IMR-90 (cell line): ENCODE results near the gene FUT2.

ENCODE experiments used
- FOS ChIP-seq: fragments of 150-350 bp; IDR thresholded peaks from 2 replicates; pipeline ENCODE4 v1.6.1; 2016; ENCODE audit warnings: low read depth, low read length
- POLR2A ChIP-seq: IDR thresholded peaks from 2 replicates; pipeline ENCODE4 v1.6.1; 2012; ENCODE audit warnings: mild to moderate bottlenecking, low read depth, low read length
- TF ChIP-seq, protein P1 (sequence below): conservative IDR thresholded peaks from 2 replicates; pipeline ENCODE4 v1.5.1; 2012; ENCODE audit warnings: mild to moderate bottlenecking, low read depth, low read length, improper control_type of control experiment

DNA sequence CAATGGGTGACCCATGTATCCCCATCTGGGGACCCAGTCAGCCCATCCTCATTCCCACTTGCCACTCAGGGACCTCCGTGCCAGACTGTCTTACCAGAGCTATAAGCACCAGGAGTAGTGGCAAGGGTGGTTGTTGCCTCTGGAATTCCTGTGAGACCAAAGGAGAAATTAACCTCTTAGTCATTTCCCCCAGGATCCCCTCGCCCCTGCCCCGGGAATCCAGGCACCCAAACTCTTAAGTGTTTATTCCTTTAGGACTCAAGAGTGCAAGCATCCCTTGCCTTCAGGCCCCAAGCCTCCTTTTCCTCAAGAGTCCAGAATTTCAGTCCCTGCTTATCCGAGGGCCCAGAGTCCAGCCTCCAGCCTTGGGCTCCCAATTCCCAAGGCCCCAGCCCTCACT is 32.1 kb upstream of the FUT2 start:
- TF ChIP-seq POLR2A (no peak), FOS (no peak)
- TF ChIP-seq, protein P1, sequence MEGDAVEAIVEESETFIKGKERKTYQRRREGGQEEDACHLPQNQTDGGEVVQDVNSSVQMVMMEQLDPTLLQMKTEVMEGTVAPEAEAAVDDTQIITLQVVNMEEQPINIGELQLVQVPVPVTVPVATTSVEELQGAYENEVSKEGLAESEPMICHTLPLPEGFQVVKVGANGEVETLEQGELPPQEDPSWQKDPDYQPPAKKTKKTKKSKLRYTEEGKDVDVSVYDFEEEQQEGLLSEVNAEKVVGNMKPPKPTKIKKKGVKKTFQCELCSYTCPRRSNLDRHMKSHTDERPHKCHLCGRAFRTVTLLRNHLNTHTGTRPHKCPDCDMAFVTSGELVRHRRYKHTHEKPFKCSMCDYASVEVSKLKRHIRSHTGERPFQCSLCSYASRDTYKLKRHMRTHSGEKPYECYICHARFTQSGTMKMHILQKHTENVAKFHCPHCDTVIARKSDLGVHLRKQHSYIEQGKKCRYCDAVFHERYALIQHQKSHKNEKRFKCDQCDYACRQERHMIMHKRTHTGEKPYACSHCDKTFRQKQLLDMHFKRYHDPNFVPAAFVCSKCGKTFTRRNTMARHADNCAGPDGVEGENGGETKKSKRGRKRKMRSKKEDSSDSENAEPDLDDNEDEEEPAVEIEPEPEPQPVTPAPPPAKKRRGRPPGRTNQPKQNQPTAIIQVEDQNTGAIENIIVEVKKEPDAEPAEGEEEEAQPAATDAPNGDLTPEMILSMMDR, result no peak
